Measurements from ENCODE around the gene NPSR1. TPM values are rescaled to one million over a fixed set of nuclear protein-coding genes. Genes with fewer than 3 reads are reported as not detected.
"Not testable (repeated sequence)": the region's sequence is repeated elsewhere in the genome, so short reads cannot be mapped to it uniquely, and the experiment has no call there.

NPSR1 gene
- total RNA-seq, 1 donor from 2014 or later = not detected

DNA sequence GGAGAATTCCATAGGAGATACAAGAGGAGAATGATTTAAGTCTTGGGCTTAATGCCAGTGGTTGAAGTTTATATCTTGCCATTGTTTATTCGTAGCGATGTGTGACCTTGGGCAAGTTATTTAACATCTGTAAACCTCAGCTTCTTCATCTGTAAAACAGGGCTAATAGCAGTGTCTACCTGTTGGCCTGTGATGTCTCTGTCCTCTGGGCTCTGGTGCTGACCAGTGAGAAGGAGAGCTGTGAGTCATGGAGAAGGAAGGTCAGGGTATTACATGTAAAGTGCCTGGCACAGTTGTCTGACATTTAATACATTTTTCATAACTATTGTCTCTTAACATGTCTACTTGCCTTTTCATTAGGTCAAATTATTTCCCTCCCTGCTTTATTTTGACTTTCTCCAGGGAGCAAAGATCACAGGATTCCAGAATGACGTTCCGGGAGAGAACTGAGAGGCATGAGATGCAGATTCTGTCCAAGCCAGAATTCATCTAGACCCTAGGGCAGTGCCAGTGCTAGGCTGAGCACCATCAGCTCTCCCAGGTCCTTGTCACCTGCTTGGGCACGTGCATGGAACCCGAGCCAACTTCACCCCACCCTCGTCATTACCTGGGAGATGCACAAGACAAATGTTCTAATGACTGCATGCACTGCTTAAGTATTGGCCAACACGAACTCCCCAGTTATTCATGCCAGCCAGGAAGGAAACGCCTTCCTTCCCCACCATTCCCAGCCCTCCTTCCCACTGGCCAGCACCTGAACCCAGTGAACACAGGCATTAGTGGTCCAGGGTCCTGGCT is 191.3 kb downstream of the NPSR1 start:
- intact Hi-C loops (cut with DNase I) = no loop called here
- no peak for DNase-seq (ENCODE audit: low spot score)

DNA sequence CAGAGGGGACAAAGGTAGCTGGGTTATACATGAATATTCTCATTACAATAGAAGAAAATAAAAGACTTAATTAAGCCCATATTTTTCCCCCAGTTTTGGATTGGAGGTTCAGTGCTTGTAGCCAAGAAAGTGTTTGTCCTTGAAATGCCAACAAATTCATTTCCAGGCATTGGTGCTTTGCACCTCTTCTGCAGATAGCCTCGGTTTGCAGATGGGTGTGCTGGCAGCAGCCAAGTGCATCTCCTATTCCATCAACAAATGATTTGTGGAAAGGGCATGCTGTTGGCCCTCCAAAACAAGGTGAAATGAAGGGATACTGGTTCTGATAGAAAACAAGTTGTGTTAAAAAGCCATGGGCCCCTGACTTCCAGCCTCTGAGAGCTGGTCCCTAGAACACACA is 192.0 kb downstream of the NPSR1 start:
- intact Hi-C loops (cut with DNase I) = no loop called here

DNA sequence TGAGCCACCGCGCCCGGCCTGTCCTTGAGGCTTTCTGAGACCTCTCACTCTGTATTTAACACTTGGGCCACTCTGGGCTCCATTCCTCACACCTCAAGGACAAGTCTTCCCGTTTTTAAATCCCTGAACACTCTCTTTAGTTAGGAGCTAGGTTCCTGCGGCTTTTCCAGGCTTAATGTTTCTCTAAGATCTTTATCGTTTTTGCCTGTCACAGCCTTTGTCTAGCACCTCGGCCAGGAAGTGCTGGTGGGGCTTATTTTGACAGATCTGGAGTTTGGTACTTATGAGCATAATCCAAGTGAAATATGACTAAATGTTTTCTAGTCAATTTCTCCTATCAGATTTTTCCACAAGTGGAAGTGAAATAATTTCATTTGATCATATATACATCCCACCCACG is 192.7 kb downstream of the NPSR1 start:
- intact Hi-C loops (cut with DNase I) = no loop called here
- DNase-seq (ENCODE audit: low spot score) = no peak

More for the DNA sequence above, 192.0 kb downstream of the NPSR1 start:
- no peak for DNase-seq (ENCODE audit: low spot score)

DNA sequence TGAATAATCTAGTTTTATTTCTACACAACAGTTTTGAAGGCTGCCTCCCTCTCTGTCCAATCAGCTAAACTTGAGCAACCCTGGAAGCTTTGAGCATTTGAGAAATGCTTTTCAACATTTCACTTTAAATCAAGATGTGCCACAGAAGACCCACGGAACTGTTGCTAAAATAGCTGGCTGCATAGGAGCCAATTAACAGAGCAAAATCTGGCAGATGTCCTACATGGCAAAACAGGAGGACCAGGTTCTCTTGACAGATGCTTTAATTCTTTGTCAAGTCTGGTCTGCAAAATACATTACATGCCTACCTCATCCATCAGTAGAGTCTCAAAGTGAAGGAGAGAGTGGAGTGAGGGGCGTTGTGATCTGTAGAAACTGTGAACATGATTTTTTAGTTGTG is 193.4 kb downstream of the NPSR1 start:
- intact Hi-C loops (cut with DNase I) = no loop called here
- DNase-seq (ENCODE audit: low spot score) = no peak

DNA sequence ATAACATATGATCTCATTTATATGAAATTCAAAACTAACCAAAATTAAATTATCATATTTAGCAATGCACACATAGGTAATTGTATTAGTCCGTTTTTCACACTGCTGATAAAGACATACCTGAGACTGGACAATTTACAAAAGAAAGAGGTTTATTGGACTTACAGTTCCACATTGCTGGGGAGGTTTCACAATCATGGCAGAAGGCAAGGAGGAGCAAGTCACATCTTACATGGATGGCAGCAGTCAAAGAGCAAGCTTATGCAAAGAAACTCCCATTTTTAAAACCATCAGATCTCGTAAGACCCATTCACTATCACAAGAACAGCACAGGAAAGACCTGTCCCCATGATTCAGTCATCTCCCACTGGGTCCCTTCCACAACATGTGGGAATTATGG is 200.4 kb downstream of the NPSR1 start:
- intact Hi-C loops (cut with DNase I); DNase-seq (ENCODE audit: low spot score): not testable (repeated sequence)

DNA sequence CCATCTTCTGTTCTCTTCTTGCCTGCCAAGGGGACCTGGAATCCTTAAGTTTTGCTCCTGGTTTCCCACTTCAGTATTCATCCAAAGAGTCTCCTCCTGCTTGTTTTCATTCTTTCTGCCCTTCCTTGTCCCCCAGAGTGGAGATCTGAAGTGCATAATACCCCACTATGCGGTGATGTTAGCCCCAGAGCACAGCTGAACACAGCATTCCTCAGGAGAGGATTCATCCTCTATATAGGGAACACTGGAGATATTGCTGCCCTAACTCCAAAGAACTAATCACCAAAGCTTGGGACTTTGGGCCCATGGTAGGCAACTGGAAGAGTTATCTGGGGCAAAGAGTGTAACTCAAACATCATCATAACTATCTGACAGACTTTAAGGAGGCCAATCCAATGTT is 201.3 kb downstream of the NPSR1 start:
- DNase-seq (ENCODE audit: low spot score); intact Hi-C loops (cut with DNase I): not testable (repeated sequence)

DNA sequence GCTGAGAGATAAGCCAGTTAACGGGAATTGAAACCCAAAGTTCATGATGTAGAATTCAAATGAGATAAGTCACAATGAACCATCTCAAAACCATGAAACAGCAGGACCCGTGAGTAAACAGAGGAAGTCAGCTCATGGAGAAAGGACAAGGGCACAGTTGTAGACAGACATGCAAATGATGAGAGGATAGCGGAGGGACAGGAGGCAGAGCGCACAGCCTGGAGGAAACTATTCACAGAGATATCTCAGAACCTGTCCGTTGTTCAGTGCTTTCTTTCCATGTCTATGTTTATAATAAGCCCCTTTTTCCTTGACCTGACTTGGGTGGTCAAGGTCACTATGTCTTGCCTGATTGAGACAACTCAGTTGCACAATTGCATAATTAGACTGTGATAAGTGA is 208.2 kb downstream of the NPSR1 start:
- DNase-seq (ENCODE audit: low spot score); intact Hi-C loops (cut with DNase I): not testable (repeated sequence)

DNA sequence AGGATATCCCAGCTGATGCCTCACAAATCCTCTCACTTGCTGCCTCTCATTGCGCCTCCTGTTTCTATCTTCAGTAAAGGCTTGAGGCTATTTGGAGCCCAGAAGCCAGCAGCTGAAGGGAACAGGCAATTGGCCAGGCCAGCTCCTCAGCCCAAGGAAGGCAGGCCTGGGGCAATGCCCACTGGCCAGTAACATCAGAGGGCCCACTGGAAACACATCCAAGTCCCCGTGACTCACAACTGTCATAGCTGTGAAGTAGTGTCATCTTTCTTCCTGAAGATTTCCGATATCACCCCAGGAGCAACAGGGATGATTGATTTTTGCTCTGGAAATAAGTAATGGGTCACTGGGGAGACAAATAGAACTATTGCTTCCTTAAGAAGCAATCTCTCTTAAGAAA is 209.3 kb downstream of the NPSR1 start:
- intact Hi-C loops (cut with DNase I) = not testable (repeated sequence)

DNA sequence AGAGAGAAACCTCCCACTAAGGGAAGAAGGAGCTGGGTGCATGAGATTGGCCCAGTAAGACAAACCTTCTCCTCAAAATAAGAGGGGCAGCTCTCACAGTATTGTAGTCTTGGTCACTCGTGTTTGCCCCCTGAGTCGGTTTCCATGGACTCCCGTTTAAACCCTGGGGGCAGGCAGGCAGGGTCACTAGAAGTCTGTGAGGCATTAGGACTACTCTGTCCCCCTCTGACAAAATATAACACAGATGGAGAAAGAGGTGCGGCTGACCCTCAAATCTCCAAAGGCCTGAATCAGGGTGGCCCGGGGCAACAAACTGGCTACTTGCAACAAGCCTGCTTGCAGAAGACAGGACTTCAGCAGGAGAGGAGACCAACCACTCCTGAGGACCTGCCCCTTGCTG is 210.6 kb downstream of the NPSR1 start:
- intact Hi-C loops (cut with DNase I) = not testable (repeated sequence)

More for the DNA sequence above, 209.3 kb downstream of the NPSR1 start:
- not testable (repeated sequence) for DNase-seq (ENCODE audit: low spot score)

DNA sequence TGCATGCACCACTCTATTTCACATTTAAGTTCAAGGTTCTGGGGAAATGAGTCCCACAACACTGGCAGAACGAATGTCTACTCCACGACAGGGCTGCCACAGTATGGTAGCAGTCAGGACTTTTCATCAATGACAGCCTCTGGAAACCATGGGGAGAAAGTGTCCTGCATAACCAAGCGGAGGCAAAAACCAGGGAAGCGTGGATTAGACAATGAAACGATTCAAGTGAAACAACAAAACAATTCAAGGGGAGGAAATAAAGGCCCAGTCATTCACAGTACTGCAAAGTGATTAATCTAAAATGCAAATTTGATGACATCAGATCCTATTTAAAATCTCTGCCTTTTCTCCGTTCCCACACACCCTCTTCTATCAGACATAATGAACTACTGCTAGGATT is 211.0 kb downstream of the NPSR1 start:
- no peak for DNase-seq (ENCODE audit: low spot score)
- intact Hi-C loops (cut with DNase I) = no loop called here

More for the DNA sequence above, 210.6 kb downstream of the NPSR1 start:
- DNase-seq (ENCODE audit: low spot score) = not testable (repeated sequence)

DNA sequence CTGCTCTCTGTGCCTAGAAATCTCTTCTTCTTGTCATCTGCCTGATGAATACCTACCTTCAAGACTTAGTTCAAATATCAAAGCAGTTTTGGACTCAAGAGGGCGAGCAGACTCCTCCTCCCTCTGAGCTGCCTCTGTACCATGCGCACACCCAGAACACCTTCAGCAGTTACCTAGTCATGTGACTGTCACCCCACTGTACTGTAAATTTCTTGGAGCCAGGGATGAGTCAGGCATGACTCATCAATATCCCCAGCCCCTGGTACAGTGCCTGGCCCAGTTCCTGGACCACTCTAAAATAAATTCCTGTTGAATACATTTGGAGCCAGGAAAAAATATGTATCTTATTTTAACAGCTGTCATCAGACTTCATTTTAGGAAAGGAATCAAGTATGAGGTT is 212.0 kb downstream of the NPSR1 start:
- DNase-seq (ENCODE audit: low spot score); intact Hi-C loops (cut with DNase I): not testable (repeated sequence)

DNA sequence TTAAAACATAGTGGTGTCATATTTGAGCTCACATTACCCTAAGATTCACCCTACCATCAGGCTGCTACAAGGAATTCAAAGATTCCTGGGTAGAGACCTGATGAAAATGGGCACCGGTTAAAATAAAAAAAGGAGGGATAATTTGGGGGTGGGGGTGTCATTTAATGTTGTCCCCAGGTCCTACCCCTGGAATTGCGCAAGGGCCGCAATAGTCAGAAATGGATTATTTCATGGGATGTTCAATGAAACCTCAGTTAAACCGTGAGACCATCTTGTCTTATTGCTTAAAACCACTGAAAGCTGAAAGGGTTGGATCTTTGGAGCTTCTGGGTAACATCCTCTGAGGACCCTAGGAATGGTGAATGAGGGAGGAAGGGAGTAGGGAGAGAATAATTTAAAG is 216.3 kb downstream of the NPSR1 start:
- DNase-seq (ENCODE audit: low spot score); intact Hi-C loops (cut with DNase I): not testable (repeated sequence)

DNA sequence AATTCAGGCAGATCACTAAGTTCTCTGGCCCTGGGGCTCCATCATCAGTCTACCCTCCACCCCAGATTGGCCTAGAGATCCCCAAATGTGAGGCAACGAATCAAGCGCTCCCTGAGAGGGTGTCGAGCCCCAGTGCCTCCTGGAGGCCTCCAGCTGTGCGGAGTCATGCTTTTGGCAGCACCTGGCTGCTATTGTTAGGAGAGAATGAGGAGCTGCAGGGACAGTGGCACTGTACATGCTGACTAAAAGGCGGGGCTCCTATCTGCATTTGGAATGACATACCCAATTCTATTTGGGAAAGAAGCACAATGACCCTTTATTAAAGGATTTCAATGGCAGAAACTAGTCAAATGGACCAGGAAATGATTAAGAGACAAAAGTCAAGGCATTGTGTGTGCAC is 217.5 kb downstream of the NPSR1 start:
- intact Hi-C loops (cut with DNase I) = no loop called here
- DNase-seq (ENCODE audit: low spot score) = no peak

DNA sequence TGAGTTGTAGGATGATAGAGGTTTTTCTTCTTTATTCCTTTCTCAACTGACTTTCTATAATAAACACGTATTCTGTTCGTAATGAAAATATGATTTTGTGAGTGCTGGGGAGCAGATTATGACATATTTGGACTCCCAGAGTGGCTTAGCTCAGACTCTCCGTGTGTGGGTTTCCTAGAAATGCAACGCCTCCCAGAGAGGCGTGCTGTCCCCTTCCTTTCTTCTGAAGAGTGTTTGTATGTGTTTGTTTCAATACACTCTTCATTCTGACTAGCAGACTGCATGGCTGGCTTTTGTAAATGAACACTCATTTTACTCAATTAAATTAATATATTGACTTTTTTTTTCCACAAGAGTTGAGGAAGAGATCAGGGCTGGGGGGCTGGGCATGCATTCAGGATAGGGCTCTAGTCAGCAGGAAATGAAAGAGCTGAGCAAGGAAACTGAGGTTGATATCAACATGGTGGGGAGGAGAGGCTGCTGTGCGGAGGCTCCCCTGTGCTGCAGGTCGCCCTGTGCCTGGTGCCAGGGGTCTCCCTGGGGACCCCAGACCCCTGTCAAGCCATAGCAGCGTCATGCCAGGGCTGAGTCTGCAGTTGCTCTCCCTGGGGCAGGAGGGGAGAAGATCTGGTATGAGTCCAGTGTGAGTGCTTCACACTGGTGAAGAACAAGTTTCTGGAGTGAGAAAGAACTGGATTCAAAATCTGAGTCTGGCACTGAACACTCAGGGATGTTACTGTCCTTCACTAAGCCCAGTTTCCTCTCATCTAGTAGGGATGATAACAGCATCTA is 221.1 kb downstream of the NPSR1 start:
- DNase-seq (ENCODE audit: low spot score); intact Hi-C loops (cut with DNase I): not testable (repeated sequence)

DNA sequence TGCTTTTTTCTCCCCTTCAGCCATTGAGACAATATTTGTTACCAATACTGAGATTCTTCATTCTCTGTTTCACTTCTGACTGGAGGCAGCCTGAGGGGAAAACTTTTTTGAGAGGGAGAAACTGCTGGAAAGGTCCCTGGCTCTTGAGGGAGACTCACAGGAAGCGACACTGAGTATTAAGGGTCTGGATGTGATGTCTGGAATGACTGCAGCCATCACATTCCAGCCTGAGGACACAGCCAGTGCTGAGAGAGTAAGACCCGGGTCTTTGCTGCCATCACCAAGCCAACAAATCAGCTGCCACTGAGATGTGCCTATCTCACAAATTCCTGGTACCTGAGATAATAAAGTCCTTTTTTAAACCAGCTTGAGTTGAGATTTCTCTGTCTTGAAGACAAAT is 221.9 kb downstream of the NPSR1 start:
- no peak for DNase-seq (ENCODE audit: low spot score)
- intact Hi-C loops (cut with DNase I) = no loop called here

DNA sequence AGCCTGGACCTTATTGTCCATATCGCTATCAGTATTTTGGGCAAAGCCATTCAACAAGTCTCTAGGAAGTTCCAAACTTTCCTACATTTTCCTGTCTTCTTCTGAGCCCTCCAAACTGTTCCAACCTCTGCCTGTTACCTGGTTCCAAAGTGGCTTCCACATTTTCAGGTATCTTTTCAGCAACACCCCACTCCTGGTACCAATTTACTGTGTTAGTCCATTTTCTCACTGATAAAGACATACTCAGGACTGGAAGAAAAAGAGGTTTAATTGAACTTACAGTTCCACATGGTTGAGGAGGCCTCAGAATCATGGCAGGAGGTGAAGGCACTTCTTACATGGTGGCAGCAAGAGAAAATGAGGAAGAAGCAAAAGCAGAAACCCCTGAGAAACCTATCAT is 225.8 kb downstream of the NPSR1 start:
- DNase-seq (ENCODE audit: low spot score); intact Hi-C loops (cut with DNase I): not testable (repeated sequence)

DNA sequence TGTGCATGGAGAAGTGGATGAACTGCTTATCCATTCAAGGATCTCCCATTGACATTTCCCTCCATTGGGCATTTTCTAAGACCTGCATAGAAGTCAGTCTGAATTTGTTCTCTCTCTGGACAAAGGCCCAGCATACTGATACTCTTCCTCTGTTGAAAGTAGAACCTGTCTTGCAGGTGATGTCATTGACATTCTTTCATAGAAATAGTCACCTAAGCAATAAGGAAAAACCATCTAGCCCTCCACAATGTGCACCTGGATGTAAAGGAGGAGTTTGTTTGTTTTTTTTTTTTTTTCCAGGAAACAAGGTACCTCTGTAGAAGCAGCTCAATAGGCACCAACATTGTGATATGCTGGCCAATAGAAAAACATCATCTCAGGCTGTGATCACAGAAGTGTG is 228.8 kb downstream of the NPSR1 start:
- intact Hi-C loops (cut with DNase I) = no loop called here
- DNase-seq (ENCODE audit: low spot score) = no peak

DNA sequence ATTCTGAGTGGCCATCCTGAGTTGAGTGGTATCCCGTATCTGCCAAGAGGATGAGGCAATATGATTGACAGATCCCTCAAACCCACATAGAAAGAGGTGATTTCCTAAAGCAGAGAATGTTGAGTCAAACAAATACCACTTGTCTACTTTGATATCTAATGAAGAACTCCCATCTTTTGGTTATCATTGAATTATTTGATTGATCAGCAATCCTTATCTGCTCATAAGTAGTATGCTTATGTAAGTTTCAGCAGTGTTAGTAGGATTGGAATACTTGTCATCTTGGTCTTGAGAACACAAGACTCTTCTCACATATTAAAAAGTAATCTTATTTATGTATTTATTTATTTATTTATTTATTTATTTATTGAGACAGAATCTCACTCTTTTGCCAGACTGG is 231.9 kb downstream of the NPSR1 start:
- DNase-seq (ENCODE audit: low spot score) = no peak
- intact Hi-C loops (cut with DNase I) = no loop called here

DNA sequence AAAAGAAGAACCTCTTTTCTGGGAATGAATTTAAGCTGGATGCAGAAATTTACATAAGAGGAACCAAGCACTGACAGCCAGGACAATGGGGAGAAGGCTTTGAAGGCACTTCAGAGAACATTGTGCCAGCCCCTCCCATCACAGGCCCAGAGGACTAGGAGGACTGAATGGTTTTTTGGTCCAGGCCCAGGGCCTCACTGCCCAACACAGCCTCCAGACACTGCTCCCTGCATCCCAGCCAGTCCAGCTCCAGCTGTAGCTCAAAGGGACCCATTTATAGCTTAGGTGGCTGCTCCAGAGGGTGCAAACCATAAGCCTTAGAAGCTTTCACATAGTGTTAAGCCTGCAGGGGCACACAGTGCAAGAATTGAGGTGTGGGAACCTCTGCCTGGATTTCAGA is 237.2 kb downstream of the NPSR1 start:
- no peak for DNase-seq (ENCODE audit: low spot score)
- intact Hi-C loops (cut with DNase I) = no loop called here

All from cardiac septum (tissue), 1 donor.